WTC11 (cell line): ENCODE data around the gene SETD3.

Source experiments
- CREB1 ChIP-seq: sonication (generic); formaldehyde crosslinking; IDR thresholded peaks from 2 replicates; pipeline ENCODE4 v1.8.0; 2023; ENCODE audit warnings: mild to moderate bottlenecking, missing genetic modification reagents
- ELF4 ChIP-seq: sonication (generic); formaldehyde crosslinking; IDR thresholded peaks from 2 replicates; pipeline ENCODE4 v1.8.1; 2022; ENCODE audit warnings: low read depth, mild to moderate bottlenecking, moderate library complexity, missing genetic modification reagents
- IRF2 ChIP-seq: sonication (generic); formaldehyde crosslinking; IDR thresholded peaks from 2 replicates; pipeline ENCODE4 v1.8.0; 2022; ENCODE audit warnings: low read depth, missing genetic modification reagents, borderline replicate concordance
- MYBL2 ChIP-seq: sonication (generic); formaldehyde crosslinking; IDR thresholded peaks from 2 replicates; pipeline ENCODE4 v1.8.1; 2023; ENCODE audit warnings: mild to moderate bottlenecking, moderate library complexity, missing genetic modification reagents
- NR2C2 ChIP-seq: sonication (generic); formaldehyde crosslinking; IDR thresholded peaks from 2 replicates; pipeline ENCODE4 v1.8.0; 2022; ENCODE audit warnings: mild to moderate bottlenecking, missing genetic modification reagents
- SP1 ChIP-seq: sonication (generic); formaldehyde crosslinking; conservative IDR thresholded peaks from 2 replicates; pipeline ENCODE4 v1.8.1; 2022; ENCODE audit warnings: missing genetic modification reagents
- TEAD4 ChIP-seq: sonication (generic); formaldehyde crosslinking; IDR thresholded peaks from 2 replicates; pipeline ENCODE4 v1.8.0; 2022; ENCODE audit warnings: mild to moderate bottlenecking, missing genetic modification reagents
- ZNF317 ChIP-seq: sonication (generic); formaldehyde crosslinking; IDR thresholded peaks from 2 replicates; pipeline ENCODE4 v1.8.1; 2023; ENCODE audit warnings: low read depth, mild to moderate bottlenecking, moderate library complexity, missing genetic modification reagents, borderline replicate concordance
- TF ChIP-seq, protein P1 (sequence below): fragments of 200-600 bp; IDR thresholded peaks from 2 replicates; pipeline ENCODE4 v1.8.0; 2022; ENCODE audit warnings: antibody characterized with exemption
- TF ChIP-seq, protein P2 (sequence below): sonication (generic); formaldehyde crosslinking; IDR thresholded peaks from 2 replicates; pipeline ENCODE4 v1.8.0; 2022; ENCODE audit warnings: mild to moderate bottlenecking, missing genetic modification reagents
- TF ChIP-seq, protein P3 (sequence below): sonication (generic); formaldehyde crosslinking; IDR thresholded peaks from 2 replicates; pipeline ENCODE4 v1.8.1; 2022; ENCODE audit warnings: low read depth, mild to moderate bottlenecking, moderate library complexity, missing genetic modification reagents, borderline replicate concordance

DNA sequence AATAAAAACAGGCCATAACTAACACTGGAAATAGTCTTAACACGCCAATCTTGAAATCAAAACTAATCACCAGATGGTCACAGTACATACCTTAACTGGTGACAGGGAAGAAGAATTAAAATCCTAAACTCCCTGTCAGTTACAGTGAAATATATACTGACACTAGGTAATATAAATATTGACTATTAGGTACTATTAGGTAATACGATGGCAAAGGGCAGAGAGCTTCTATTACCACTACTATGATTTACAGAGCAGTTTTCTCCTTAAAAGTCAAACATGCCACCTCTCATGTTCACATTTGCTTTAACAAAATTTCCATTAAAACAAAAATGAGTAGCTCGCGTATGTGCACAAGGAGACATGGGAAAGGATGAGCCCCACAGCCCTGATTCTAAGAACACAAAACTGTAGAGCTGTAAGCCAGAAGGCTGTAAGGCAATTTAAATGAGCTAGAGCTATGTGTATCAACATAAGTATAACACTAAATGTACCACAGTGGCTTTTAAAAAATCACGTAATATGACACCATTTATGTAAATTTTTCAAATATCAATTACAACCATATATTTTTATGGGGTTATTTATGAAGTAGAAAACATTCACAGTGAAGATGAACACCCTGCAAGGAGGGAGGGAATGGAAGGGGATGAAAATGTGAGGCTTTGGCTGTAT, 19.1 kb downstream of the SETD3 start:
- TF ChIP-seq, protein P1, sequence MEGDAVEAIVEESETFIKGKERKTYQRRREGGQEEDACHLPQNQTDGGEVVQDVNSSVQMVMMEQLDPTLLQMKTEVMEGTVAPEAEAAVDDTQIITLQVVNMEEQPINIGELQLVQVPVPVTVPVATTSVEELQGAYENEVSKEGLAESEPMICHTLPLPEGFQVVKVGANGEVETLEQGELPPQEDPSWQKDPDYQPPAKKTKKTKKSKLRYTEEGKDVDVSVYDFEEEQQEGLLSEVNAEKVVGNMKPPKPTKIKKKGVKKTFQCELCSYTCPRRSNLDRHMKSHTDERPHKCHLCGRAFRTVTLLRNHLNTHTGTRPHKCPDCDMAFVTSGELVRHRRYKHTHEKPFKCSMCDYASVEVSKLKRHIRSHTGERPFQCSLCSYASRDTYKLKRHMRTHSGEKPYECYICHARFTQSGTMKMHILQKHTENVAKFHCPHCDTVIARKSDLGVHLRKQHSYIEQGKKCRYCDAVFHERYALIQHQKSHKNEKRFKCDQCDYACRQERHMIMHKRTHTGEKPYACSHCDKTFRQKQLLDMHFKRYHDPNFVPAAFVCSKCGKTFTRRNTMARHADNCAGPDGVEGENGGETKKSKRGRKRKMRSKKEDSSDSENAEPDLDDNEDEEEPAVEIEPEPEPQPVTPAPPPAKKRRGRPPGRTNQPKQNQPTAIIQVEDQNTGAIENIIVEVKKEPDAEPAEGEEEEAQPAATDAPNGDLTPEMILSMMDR, result no peak
- TF ChIP-seq IRF2 (CRISPR knock-in tag) (no peak), MYBL2 (CRISPR knock-in tag) (no peak), CREB1 (CRISPR knock-in tag) (no peak), SP1 (CRISPR knock-in tag) (no peak), ZNF317 (CRISPR knock-in tag) (no peak), TEAD4 (no peak), ELF4 (CRISPR knock-in tag) (no peak), NR2C2 (CRISPR knock-in tag) (no peak)
- TF ChIP-seq, protein P2, sequence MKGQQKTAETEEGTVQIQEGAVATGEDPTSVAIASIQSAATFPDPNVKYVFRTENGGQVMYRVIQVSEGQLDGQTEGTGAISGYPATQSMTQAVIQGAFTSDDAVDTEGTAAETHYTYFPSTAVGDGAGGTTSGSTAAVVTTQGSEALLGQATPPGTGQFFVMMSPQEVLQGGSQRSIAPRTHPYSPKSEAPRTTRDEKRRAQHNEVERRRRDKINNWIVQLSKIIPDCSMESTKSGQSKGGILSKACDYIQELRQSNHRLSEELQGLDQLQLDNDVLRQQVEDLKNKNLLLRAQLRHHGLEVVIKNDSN (CRISPR knock-in tag), result no peak
- TF ChIP-seq, protein P3, sequence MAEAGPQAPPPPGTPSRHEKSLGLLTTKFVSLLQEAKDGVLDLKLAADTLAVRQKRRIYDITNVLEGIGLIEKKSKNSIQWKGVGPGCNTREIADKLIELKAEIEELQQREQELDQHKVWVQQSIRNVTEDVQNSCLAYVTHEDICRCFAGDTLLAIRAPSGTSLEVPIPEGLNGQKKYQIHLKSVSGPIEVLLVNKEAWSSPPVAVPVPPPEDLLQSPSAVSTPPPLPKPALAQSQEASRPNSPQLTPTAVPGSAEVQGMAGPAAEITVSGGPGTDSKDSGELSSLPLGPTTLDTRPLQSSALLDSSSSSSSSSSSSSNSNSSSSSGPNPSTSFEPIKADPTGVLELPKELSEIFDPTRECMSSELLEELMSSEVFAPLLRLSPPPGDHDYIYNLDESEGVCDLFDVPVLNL (CRISPR knock-in tag), result no peak
